ENCODE measurements around the gene MUC13. TPM values are rescaled to one million over a fixed set of nuclear protein-coding genes. Genes with fewer than 3 reads are reported as not detected.
"Not testable (repeated sequence)": the region's sequence is repeated elsewhere in the genome, so short reads cannot be mapped to it uniquely, and the experiment has no call there.

MUC13 gene
- polyA plus RNA-seq, 3 donors from 2014 or later, result not detected

DNA sequence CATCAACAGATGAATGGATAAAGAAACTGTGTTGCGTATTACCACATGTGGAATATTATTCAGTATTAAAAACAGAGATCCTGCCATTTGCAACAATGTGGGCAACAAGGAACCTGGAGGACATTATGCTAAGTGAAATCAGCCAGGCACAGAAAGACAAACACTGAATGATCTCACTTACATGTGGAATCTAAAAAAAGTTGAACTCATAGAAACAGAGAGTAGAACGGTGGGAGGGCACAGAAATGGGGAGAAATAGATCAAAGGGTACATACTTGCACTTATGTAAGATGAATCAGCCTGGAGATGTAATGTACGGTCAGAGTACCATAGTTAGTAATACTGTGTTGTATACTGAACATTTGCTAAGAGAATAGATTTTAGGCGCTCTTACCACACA lies 29.8 kb upstream of the MUC13 start:
- H3K4me3 Mint-ChIP-seq, result no peak overlapping the region
- H3K27ac Mint-ChIP-seq, result peak overlapping the region in 3 of 6 donors; percentile 1 to 56 (median 53)

DNA sequence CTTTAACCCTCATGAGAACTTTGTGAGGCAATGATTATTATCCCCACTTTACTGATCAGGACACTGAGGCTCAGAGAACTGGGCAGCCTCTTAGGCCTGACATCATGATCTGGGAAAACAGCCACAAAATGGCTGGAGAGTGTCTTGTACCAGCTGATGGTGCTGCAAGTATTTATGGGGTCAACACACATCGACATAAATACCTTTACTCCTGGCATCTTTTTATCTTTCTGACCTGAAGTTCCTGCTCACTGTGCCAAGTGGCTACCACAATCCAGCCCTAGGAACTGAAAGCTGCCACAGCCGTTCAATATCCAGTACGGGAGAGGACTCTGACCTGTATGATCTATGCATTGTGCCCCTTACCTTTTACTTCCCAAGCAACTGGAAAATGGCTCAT lies 29.2 kb upstream of the MUC13 start:
- no peak for DNase-seq
- H3K36me3 Mint-ChIP-seq, result peaks cover 0 to 7% (median 4%) of the 10 kb centered on the region in 3 donors

More for the DNA sequence above, 29.8 kb upstream of the MUC13 start:
- H3K4me1 Mint-ChIP-seq, result peaks cover 0 to 8% of the 10 kb centered on the region in 2 donors
- no peaks in the 10 kb centered on the region for H3K9me3 Mint-ChIP-seq
- no peak for DNase-seq
- H3K36me3 Mint-ChIP-seq, result peaks cover 4 to 13% (median 4%) of the 10 kb centered on the region in 3 donors
- H3K27me3 Mint-ChIP-seq (ENCODE audit: low read depth in 3 of 3), result peaks cover 0 to 2% (median 0%) of the 10 kb centered on the region in 3 donors

DNA sequence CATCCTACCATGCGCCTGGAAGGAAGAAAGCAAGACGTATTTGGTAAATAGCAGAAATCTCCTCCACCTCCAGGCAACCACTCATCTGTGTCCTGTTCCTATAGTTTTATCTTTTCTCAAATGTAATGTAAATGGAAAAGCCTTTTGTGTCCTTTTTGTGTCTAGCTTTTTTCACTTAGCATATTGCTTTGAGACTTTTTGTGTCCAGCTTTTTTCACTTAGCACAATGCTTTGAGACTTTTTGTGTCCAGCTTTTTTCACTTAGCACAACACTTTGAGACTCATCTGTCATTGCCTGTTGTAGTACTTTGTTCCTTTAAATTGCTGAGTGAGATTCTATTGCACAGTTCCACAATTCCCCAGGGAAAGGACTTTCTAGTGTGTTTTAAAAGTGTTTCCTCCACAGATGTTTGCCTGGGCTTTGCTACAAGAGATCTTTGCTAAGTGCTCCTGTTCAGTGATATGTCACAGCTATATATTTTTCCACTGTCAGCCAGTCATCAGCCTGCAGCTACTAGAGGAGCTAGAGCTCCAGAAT lies 27.9 kb upstream of the MUC13 start:
- Mint-ChIP-seq H3K4me1 (peaks cover 0 to 6% of the 10 kb centered on the region in 2 donors), H3K27ac (peak overlapping the region in 1 of 6 donors; percentile 7), H3K27me3 (ENCODE audit: low read depth in 3 of 3) (peaks cover 0 to 2% (median 0%) of the 10 kb centered on the region in 3 donors), H3K36me3 (no peaks in the 10 kb centered on the region), H3K9me3 (no peaks in the 10 kb centered on the region), H3K4me3 (no peak overlapping the region)
- no peak for DNase-seq

More for the DNA sequence above, 29.2 kb upstream of the MUC13 start:
- no peak overlapping the region for H3K27ac Mint-ChIP-seq
- H3K4me1 Mint-ChIP-seq, result peaks cover 0 to 8% of the 10 kb centered on the region in 2 donors
- H3K4me3 Mint-ChIP-seq, result no peak overlapping the region
- no peaks in the 10 kb centered on the region for H3K9me3 Mint-ChIP-seq
- H3K27me3 Mint-ChIP-seq (ENCODE audit: low read depth in 3 of 3), result peaks cover 0 to 2% (median 0%) of the 10 kb centered on the region in 3 donors

DNA sequence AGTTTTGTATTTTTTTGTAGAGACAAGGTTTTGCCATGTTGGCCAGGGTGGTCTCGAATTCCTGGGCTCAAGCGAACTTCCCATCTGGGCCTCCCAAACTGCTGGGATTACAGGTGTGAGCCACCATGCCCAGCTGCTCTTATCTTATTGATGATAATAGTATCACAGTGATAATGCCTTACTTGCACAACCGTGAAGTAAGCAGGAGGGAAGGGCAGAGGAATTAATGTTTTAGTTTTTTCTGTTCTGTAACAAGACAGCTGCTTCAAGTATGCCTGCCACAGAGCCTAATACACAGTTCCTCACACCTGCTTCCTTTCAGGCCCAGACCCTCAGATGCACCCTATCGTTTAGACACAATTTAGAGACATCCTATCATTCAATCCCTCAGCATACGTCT lies 26.1 kb upstream of the MUC13 start:
- no peak for DNase-seq
- Mint-ChIP-seq H3K4me1 (no peaks in the 10 kb centered on the region), H3K27me3 (ENCODE audit: low read depth in 3 of 3) (peaks cover 0 to 3% (median 0%) of the 10 kb centered on the region in 3 donors), H3K27ac (no peak overlapping the region), H3K36me3 (no peaks in the 10 kb centered on the region), H3K9me3 (peaks cover 0 to 2% (median 0%) of the 10 kb centered on the region in 6 donors), H3K4me3 (no peak overlapping the region)

DNA sequence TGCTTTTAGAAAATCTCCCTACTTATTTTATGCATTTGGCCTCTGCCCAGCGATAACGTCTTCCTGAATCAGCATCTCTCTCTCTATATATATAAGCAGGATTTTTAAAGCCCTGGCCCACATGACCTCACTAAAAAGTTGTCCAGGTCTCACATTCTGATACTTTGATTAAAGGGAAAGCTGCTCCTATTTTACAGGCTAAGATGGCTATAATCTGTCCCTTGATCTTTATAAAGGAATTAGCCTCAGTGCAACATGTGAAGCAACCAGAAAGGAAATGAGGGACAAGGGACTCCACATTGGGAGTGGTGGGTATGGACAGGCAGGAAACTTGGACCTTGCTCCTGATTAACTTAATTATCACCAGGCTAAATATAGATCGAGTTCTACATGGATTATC lies 25.6 kb upstream of the MUC13 start:
- Mint-ChIP-seq H3K27me3 (ENCODE audit: low read depth in 3 of 3) (peaks cover 0 to 5% (median 4%) of the 10 kb centered on the region in 3 donors), H3K4me3 (no peak overlapping the region), H3K9me3 (peaks cover 0 to 2% (median 0%) of the 10 kb centered on the region in 6 donors), H3K36me3 (no peaks in the 10 kb centered on the region), H3K4me1 (no peaks in the 10 kb centered on the region), H3K27ac (no peak overlapping the region)
- no peak for DNase-seq

DNA sequence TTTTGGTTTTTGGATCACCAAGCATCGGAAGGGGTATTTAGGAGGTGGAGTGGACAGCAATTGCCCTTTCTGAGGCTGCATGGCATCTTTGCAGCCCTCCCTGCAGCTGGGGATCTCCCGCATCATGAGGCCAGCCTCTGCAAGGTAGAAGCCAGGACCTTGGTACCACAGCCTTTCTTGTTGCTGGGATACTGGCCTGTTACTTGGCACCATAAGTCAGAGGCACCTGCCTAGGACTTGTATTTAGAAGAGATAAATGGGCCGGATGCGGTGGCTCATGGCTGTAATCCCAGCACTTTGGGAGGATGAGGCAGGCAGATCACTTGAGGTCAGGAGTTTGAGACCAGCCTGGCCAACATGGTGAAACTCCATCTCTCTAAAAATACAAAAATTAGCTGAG lies 23.4 kb upstream of the MUC13 start:
- not testable (repeated sequence) for H3K4me1 Mint-ChIP-seq; DNase-seq; H3K9me3 Mint-ChIP-seq; H3K36me3 Mint-ChIP-seq; H3K27me3 Mint-ChIP-seq (ENCODE audit: low read depth in 3 of 3); H3K27ac Mint-ChIP-seq; H3K4me3 Mint-ChIP-seq

DNA sequence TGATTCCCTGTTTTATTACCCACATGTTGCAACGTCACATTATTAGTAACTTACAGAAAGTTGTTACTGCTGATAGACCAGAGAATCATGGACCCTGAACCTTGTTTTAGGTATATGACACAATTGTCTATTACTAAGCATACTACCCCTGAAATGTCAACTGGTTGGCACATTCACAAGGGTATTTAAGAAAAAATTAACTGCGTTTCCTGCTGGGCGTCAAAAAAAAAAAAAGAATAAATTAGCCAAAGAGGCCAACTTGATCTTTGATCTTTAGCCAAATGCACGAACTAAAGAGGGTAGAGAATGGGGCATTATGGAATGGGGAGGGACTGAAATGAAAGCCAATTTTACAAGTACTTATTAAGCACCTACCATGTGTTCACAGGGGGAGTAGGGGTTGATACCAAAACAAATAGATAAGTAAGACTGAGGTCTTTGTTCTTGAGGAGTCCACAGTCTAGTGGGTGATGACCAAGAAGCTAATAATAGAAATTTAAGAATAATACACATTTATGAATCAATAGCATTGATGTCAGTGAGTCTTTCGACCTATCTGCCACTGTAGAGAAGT lies 17.8 kb upstream of the MUC13 start:
- no peak for DNase-seq
- Mint-ChIP-seq H3K9me3 (peaks cover 0 to 2% (median 0%) of the 10 kb centered on the region in 6 donors), H3K4me3 (no peak overlapping the region), H3K4me1 (no peaks in the 10 kb centered on the region), H3K27ac (no peak overlapping the region), H3K36me3 (no peaks in the 10 kb centered on the region), H3K27me3 (ENCODE audit: low read depth in 3 of 3) (peaks cover 2 to 6% (median 5%) of the 10 kb centered on the region in 3 donors)

DNA sequence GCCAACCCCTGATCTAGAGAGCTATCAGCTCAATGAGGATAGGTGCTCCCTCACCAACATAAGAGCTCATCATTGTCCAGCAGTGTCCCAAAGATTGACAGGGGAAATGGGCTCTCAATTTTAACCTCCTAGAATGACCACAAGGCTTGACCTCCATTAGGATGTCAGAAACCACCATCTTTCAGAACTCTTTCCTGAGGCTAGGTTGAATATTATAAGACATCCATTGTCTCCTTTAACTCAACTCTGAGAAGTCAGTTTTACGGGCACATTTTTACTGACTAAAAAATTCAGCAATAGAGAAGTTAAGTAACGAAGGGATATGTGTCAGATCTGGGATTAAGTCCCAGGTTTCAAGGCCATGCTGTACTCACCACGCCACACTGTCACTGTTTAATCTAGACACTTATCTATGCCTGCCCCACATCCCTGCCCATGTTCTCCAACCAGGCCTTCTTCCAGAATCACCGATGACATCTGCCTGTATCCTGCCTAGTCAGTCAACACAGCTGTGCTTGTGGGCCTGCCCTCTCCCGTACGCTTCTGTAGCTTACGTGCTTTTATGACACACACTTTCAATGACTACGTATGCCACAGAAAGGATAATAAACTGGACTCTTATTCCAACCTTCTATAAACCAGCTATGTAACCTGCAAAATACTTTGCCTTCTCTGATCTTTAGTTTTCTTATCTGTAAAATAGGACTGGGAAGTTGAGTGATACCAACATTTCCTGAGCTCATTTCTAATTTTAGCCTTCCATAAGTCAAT lies 17.1 kb upstream of the MUC13 start:
- Mint-ChIP-seq H3K4me3 (no peak overlapping the region), H3K27ac (no peak overlapping the region), H3K36me3 (no peaks in the 10 kb centered on the region), H3K9me3 (no peaks in the 10 kb centered on the region), H3K27me3 (ENCODE audit: low read depth in 3 of 3) (peaks cover 2 to 6% (median 3%) of the 10 kb centered on the region in 3 donors), H3K4me1 (no peaks in the 10 kb centered on the region)
- no peak for DNase-seq

DNA sequence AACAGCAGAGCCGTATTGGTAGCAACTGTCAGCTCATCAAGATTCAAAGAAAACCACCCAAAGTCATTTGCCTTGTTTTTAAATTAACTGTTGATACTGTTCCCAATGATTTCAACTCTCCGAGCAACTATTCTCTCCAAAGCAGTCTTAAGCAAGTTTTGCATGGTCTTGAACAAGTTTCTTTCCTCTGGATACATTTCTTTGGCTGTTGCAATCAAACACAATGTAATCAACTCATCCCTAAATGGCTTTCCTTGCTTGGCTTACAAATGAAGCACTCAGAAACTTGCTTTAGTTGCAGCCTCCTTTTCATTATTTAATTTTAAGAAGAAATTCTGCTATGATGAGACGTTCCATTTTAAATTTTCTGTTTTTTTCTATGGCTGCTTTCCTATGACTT lies 15.5 kb upstream of the MUC13 start:
- no peaks in the 10 kb centered on the region for H3K36me3 Mint-ChIP-seq
- no peaks in the 10 kb centered on the region for H3K4me1 Mint-ChIP-seq
- peaks cover 0 to 6% (median 4%) of the 10 kb centered on the region in 3 donors for H3K27me3 Mint-ChIP-seq (ENCODE audit: low read depth in 3 of 3)
- no peak overlapping the region for H3K27ac Mint-ChIP-seq
- H3K9me3 Mint-ChIP-seq, result no peaks in the 10 kb centered on the region
- H3K4me3 Mint-ChIP-seq, result no peak overlapping the region
- no peak for DNase-seq

DNA sequence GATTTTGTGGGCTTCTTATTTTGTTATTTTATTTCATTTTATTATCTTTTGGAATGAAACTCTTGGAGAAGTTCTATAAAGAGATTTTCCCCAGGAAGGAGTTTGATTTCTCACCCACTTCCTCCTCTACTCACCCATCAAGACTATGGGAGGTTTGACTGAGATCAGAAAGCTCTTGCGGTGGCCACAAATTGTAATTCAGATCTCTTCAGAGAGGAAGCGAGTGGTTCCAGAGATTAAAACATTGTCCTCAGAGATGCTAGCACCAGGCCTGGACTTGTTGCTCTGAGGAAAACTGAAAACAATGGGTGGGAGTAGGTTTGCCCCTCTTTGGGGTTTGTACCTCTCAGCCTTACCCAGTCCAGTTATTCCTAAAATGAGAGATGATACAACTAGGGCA lies 8.1 kb upstream of the MUC13 start:
- no peaks in the 10 kb centered on the region for H3K9me3 Mint-ChIP-seq
- H3K4me3 Mint-ChIP-seq, result no peak overlapping the region

DNA sequence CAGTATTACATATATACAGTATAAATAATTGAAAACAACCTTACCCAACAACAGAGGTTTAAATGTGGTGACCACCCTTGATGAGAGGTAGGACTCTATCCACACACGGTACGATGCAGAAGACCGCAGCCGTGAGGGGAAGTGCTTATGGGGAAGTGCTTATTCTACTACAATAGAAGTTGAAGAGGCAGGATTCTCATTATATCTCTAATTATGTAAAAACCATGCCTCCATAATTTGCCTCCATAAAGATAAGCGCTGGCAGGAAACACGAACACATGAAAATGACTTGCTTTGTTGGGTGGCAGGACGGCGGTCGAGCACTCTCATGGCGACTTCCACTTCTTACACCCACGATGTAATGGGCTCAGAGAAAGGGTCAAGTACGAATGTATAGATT lies 7.2 kb upstream of the MUC13 start:
- Mint-ChIP-seq H3K4me1 (peaks cover 0 to 10% of the 10 kb centered on the region in 2 donors), H3K27me3 (ENCODE audit: low read depth in 3 of 3) (peaks cover 2 to 9% (median 3%) of the 10 kb centered on the region in 3 donors), H3K9me3 (no peaks in the 10 kb centered on the region), H3K4me3 (no peak overlapping the region), H3K27ac (no peak overlapping the region), H3K36me3 (no peaks in the 10 kb centered on the region)
- no peak for DNase-seq

More for the DNA sequence above, 8.1 kb upstream of the MUC13 start:
- Mint-ChIP-seq H3K36me3 (no peaks in the 10 kb centered on the region), H3K27me3 (ENCODE audit: low read depth in 3 of 3) (peaks cover 2 to 6% (median 3%) of the 10 kb centered on the region in 3 donors), H3K4me1 (peaks cover 0 to 10% of the 10 kb centered on the region in 2 donors), H3K27ac (no peak overlapping the region)
- no peak for DNase-seq

DNA sequence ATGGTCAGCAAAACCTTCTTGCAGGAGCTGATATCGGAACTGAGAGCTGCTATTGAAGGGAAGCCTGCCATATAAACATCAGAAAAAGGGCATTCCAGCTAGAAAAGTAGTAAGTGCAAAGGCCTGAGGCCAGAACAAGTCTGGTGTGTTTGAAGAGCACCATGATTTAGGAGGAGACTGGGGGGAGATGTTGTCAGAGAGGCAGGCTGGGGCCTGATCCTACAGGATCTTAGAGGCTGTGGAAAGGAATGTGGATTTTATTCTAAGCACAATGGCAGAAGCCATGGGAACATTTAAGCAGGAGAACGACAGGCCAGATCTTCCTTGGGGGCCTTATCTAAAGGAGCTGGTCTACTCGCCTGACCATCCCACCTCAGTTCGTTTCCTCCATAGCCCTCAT lies 5.1 kb upstream of the MUC13 start:
- no peak for DNase-seq
- Mint-ChIP-seq H3K9me3 (no peaks in the 10 kb centered on the region), H3K36me3 (no peaks in the 10 kb centered on the region), H3K27ac (no peak overlapping the region), H3K4me1 (peaks cover 0 to 10% of the 10 kb centered on the region in 2 donors), H3K27me3 (ENCODE audit: low read depth in 3 of 3) (peaks cover 0 to 11% (median 4%) of the 10 kb centered on the region in 3 donors), H3K4me3 (no peak overlapping the region)

DNA sequence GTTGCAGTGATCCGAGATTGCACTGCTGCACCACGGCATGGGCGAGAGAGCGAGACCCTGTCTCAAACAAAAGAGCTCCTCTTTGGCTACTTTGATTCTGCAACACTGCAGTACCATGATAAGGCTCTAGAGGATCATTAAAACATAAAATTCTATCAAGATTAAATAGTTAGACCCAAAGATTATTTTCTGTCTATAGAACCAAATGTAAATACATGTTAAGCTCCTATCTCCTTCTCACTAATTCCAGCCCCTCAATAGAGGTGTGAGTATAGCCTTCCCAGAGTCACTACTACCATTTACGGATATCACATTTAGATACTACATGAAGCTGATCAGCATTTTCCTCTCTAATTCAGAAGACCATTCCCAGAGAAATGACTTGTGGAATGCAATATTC lies 4.3 kb upstream of the MUC13 start:
- DNase-seq, result no peak
- H3K36me3 Mint-ChIP-seq, result no peaks in the 10 kb centered on the region
- H3K27ac Mint-ChIP-seq, result no peak overlapping the region
- H3K9me3 Mint-ChIP-seq, result no peaks in the 10 kb centered on the region
- peaks cover 0 to 10% of the 10 kb centered on the region in 2 donors for H3K4me1 Mint-ChIP-seq
- peaks cover 0 to 11% (median 4%) of the 10 kb centered on the region in 3 donors for H3K27me3 Mint-ChIP-seq (ENCODE audit: low read depth in 3 of 3)
- H3K4me3 Mint-ChIP-seq, result no peak overlapping the region

DNA sequence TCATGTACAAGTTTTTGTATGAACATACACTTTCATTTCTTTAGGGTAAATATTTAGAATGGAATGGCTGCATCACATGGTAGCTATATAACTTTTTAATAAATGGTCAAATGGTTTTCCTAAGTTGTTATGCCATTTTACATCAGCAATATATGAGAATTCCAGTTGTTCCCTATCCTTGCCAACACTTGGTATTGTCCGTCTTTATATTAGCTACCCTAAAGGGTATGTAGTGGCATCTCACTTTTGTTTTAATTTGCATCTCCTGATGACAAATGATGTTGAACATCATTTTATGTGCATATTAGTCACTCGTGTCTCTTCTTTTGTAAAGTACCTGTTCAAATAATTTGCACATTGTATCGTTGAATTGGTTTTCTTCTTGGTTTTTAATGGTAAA lies 2.5 kb upstream of the MUC13 start:
- Mint-ChIP-seq H3K9me3 (peaks cover 0 to 1% (median 0%) of the 10 kb centered on the region in 6 donors), H3K4me1 (peaks cover 0 to 3% of the 10 kb centered on the region in 2 donors), H3K27me3 (ENCODE audit: low read depth in 3 of 3) (peaks cover 0 to 11% (median 4%) of the 10 kb centered on the region in 3 donors), H3K36me3 (no peaks in the 10 kb centered on the region), H3K4me3 (no peak overlapping the region), H3K27ac (no peak overlapping the region)
- DNase-seq, result no peak

Data from immature natural killer cell (primary cell).